Uterus (tissue), 4 donors: ENCODE measurements around the gene DNASE2B. TPM values are rescaled to one million over a fixed set of nuclear protein-coding genes. Genes with fewer than 3 reads are reported as not detected.

Experiments used
- DNase-seq, 2 donors: peaks; one replicate each; pipeline ENCODE4 v3.0.0-alpha.2; 2019 to 2020
- H3K27ac ChIP-seq, 2 donors: fragments of 200-600 bp; sonication (generic); 1 replicate in 1 of 2; 2 replicates in 1 of 2; pipeline ENCODE4 v1.5.1; 2016 to 2018
- H3K27me3 ChIP-seq, 2 donors: fragments of 200-600 bp; sonication (generic); one replicate each; pipeline ENCODE4 v1.5.1; 2018 to 2019; ENCODE audit warnings: control low read depth in 1 of 2
- H3K36me3 ChIP-seq, 2 donors: fragments of 200-600 bp; sonication (generic); one replicate each; pipeline ENCODE4 v1.5.1; 2019; ENCODE audit warnings: control low read depth in 1 of 2
- H3K4me1 ChIP-seq, 2 donors: fragments of 200-600 bp; sonication (generic); one replicate each; pipeline ENCODE4 v1.5.1; 2018 to 2019; ENCODE audit warnings: control low read depth in 1 of 2
- H3K4me3 ChIP-seq, 2 donors: fragments of 200-600 bp; sonication (generic); 1 replicate in 1 of 2; 2 replicates in 1 of 2; pipeline ENCODE4 v1.5.1; 2018 to 2019; ENCODE audit warnings: mild to moderate bottlenecking in 1 of 2
- H3K9me3 ChIP-seq, 2 donors: fragments of 200-600 bp; sonication (generic); one replicate each; pipeline ENCODE4 v1.5.1; 2019; ENCODE audit warnings: control low read depth in 1 of 2
- POLR2A ChIP-seq, 2 donors: fragments of 450-650 bp; IDR thresholded peaks; one replicate each; pipeline ENCODE4 v1.6.1; 2016; ENCODE audit warnings: antibody characterized with exemption in 2 of 2, mild to moderate bottlenecking in 1 of 2, moderate library complexity in 1 of 2
- intact Hi-C: fragments of 100-400 bp; cut with DNase I; formaldehyde crosslinking; loops from one replicate; pipeline ENCODE4 v1.15.1; 2023; ENCODE audit warnings: low total_unique reads
- total RNA-seq, 4 donors: library from RNA; depleted of rRNA in 3 of 4; stranded (reverse); fragments of >200 nt in 3 of 4; gene quantifications; one replicate each; pipeline versions ENCODE4 v1.1.0 to v1.2.4, GENCODE V29; 2014 to 2023
- TF ChIP-seq, protein P1 (sequence below), 4 experiments: fragments of 200-600 bp in 2 of 4; fragments of 450-650 bp in 2 of 4; sonication (generic) in 2 of 4; IDR thresholded peaks; one replicate each; pipeline ENCODE4 v1.5.1; 2016 to 2019; ENCODE audit warnings: antibody characterized with exemption in 4 of 4, mild to moderate bottlenecking in 2 of 4, moderate library complexity in 1 of 4
- donor health status: DM: yes; HTN: yes; CAD: no.

DNASE2B gene
- total RNA-seq, 4 donors from 2014 or later: not detected

DNA sequence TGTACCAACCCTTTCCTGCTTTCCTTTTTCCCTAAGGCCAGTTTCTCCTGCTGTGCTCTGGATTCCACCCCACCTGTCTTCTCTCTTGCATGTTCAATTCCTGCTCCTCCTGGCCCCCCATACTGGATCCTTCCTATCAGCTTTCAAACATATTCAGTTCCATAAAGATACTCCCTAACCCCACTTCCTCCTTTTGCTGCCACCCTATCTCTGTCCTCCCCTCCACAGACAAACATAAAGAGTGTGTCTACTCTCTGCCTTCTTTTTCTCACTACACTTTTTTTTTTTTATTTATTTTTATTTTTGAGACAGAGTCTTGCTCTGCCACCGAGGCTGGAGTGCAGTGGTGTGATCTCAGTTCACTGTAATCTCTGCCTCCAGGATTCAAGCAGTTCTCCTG is 63.8 kb downstream of the DNASE2B start:
- no peak for DNase-seq
- Histone ChIP-seq H3K4me1 (no peaks in the 10 kb centered on the region), H3K9me3 (no peaks in the 10 kb centered on the region), H3K27ac (no peak overlapping the region), H3K4me3 (no peak overlapping the region), H3K36me3 (no peaks in the 10 kb centered on the region), H3K27me3 (no peaks in the 10 kb centered on the region)
- TF ChIP-seq, protein P1, sequence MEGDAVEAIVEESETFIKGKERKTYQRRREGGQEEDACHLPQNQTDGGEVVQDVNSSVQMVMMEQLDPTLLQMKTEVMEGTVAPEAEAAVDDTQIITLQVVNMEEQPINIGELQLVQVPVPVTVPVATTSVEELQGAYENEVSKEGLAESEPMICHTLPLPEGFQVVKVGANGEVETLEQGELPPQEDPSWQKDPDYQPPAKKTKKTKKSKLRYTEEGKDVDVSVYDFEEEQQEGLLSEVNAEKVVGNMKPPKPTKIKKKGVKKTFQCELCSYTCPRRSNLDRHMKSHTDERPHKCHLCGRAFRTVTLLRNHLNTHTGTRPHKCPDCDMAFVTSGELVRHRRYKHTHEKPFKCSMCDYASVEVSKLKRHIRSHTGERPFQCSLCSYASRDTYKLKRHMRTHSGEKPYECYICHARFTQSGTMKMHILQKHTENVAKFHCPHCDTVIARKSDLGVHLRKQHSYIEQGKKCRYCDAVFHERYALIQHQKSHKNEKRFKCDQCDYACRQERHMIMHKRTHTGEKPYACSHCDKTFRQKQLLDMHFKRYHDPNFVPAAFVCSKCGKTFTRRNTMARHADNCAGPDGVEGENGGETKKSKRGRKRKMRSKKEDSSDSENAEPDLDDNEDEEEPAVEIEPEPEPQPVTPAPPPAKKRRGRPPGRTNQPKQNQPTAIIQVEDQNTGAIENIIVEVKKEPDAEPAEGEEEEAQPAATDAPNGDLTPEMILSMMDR (IDR thresholded peaks at IDR 0.05): no peak
- no peak for TF ChIP-seq POLR2A (IDR thresholded peaks at IDR 0.05)
- intact Hi-C loops: no loop called here

Other genes starting within 250 kb of the DNASE2B start
- 1 to 10 TPM in 2 of 4 donors, under 1 TPM in 1, not detected in 1; 0.77 to 5.7 (median 1.8) TPM for gene SAMD13, start 96.8 kb upstream of the DNASE2B start, total RNA-seq
- 10 to 100 TPM; 27.8 to 72.9 (median 46.7) TPM for gene RPF1, start 80.8 kb downstream of the DNASE2B start, total RNA-seq
- 1 to 10 TPM in 1 of 4 donors, under 1 TPM in 2, not detected in 1; 0.26 to 3.5 (median 0.91) TPM for gene SPATA1, start 107.9 kb downstream of the DNASE2B start, total RNA-seq
- 10 to 100 TPM in 3 of 4 donors, 1 to 10 TPM in 1; 6.7 to 62.3 (median 29.1) TPM for gene GNG5, start 108.1 kb downstream of the DNASE2B start, total RNA-seq
- gene CTBS, start 176.0 kb downstream of the DNASE2B start, total RNA-seq: 10 to 100 TPM in 3 of 4 donors, 1 to 10 TPM in 1; 3.1 to 40.0 (median 17.4) TPM